ENCODE measurements around the gene BCAP29.

DNA sequence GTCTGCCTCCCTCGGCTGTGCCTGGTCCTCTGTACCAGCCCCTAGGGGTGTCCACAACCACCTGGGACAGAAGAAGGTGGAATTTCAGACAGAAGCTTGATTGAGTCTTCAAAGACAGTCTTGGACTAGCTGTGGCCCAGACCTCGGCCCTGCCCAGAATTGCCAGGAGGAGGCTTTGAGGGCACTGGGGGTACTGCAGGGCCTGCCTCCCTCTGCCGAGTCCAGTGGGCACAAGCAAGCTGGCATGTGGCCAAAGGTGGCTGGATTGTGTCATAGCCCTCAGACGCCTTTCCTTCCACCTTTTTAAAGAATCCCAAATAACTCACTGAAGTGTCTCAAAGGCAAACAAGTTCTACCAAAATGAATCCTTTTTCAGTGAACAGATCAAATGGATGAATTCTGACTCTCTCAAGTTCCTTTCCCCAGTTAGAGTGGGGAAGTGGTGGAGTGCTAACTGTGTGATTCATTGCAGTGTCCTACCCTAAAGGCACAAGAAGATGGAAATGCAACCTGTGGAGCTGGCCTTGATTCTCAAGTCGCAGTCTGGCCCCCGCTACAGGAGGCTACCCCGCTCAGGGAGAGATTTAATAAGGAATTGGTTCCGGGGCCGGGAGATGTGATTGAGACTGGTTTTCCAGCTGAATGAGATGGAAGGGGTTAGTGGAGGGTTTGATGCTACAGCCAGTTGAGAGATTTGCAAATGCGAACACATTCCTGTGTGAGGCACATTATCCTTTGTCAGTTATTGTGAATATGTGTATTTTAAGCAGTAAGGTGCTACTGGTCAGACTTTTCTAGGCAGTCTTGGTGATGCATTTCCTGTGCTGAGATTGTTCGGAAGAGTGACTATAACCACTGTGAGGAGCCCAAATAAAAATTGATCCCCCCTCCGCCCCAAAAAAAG is 51.8 kb downstream of the BCAP29 start:
- TF ChIP-seq, protein P1, sequence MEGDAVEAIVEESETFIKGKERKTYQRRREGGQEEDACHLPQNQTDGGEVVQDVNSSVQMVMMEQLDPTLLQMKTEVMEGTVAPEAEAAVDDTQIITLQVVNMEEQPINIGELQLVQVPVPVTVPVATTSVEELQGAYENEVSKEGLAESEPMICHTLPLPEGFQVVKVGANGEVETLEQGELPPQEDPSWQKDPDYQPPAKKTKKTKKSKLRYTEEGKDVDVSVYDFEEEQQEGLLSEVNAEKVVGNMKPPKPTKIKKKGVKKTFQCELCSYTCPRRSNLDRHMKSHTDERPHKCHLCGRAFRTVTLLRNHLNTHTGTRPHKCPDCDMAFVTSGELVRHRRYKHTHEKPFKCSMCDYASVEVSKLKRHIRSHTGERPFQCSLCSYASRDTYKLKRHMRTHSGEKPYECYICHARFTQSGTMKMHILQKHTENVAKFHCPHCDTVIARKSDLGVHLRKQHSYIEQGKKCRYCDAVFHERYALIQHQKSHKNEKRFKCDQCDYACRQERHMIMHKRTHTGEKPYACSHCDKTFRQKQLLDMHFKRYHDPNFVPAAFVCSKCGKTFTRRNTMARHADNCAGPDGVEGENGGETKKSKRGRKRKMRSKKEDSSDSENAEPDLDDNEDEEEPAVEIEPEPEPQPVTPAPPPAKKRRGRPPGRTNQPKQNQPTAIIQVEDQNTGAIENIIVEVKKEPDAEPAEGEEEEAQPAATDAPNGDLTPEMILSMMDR (optimal IDR thresholded peaks at IDR 0.05 in 1 of 3, IDR thresholded peaks at IDR 0.05 in 1 of 3, conservative IDR thresholded peaks at IDR 0.05 in 1 of 3; ENCODE audit: extremely low read depth in 1 of 3, insufficient read depth in 2 of 3, low read length in 3 of 3): no peak
- no peak for TF ChIP-seq EZH2 (IDR thresholded peaks at IDR 0.05; ENCODE audit: low read length)
